Measurements from ENCODE around the gene MB.
A peak's percentile ranks its signal among the peaks of the same experiment; 100 is the strongest.

MB gene

GRCh38 chr22:35601743-35602615, 15.2 kb downstream of the MB start:
- TF ChIP-seq ZBTB10 (tag by site-specific recombination; IDR thresholded peaks at IDR 0.05): no peak
- peak; percentile 71 for TF ChIP-seq GLIS1 (tag by site-specific recombination; IDR thresholded peaks at IDR 0.05)
- TF ChIP-seq ZSCAN4 (tag by site-specific recombination; IDR thresholded peaks at IDR 0.05): peak; percentile 96
- no peak for TF ChIP-seq TRIM28 (IDR thresholded peaks at IDR 0.05; ENCODE audit: borderline replicate concordance, low read length)
- TF ChIP-seq, protein P1, sequence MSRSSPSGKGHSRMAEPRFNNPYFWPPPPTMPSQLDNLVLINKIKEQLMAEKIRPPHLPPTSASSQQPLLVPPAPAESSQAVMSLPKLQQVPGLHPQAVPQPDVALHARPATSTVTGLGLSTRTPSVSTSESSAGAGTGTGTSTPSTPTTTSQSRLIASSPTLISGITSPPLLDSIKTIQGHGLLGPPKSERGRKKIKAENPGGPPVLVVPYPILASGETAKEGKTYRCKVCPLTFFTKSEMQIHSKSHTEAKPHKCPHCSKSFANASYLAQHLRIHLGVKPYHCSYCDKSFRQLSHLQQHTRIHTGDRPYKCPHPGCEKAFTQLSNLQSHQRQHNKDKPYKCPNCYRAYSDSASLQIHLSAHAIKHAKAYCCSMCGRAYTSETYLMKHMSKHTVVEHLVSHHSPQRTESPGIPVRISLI (tag by site-specific recombination; IDR thresholded peaks at IDR 0.05): no peak
- Histone ChIP-seq H3K9me3 (ENCODE audit: control insufficient read depth, insufficient read depth, low read depth, low read length) (no peaks in the 10 kb centered on the region), H3K27ac (ENCODE audit: extremely low read depth, low read depth, low read length) (no peak overlapping the region), H3K4me3 (ENCODE audit: low read depth, low read length) (no peak overlapping the region), H3K4me1 (ENCODE audit: control insufficient read depth, insufficient read depth, low read length) (no peaks in the 10 kb centered on the region), H3K36me3 (ENCODE audit: control insufficient read depth in 2 of 2, insufficient read depth in 1 of 2, low read length in 2 of 2) (no peaks in the 10 kb centered on the region)
- POLR2A ChIA-PET: no interaction called here
- CTCF ChIA-PET: interaction anchor here (0.7 to 1.5 kb wide), 2 partner anchors 10 to 451 kb away, joined by 3 read pairs; no protein-coding TSS in a partner anchor

- Histone ChIP-seq H3K36me3 (ENCODE audit: control insufficient read depth in 2 of 2, insufficient read depth in 1 of 2, low read length in 2 of 2) (no peaks in the 10 kb centered on the region), H3K4me1 (ENCODE audit: control insufficient read depth, insufficient read depth, low read length) (no peaks in the 10 kb centered on the region), H3K9me3 (ENCODE audit: control insufficient read depth, insufficient read depth, low read depth, low read length) (no peaks in the 10 kb centered on the region), H3K4me3 (ENCODE audit: low read depth, low read length) (no peak overlapping the region), H3K27ac (ENCODE audit: extremely low read depth, low read depth, low read length) (no peak overlapping the region)
- POLR2A ChIA-PET: no interaction called here
- CTCF ChIA-PET: no interaction called here
- TF ChIP-seq, protein P2, sequence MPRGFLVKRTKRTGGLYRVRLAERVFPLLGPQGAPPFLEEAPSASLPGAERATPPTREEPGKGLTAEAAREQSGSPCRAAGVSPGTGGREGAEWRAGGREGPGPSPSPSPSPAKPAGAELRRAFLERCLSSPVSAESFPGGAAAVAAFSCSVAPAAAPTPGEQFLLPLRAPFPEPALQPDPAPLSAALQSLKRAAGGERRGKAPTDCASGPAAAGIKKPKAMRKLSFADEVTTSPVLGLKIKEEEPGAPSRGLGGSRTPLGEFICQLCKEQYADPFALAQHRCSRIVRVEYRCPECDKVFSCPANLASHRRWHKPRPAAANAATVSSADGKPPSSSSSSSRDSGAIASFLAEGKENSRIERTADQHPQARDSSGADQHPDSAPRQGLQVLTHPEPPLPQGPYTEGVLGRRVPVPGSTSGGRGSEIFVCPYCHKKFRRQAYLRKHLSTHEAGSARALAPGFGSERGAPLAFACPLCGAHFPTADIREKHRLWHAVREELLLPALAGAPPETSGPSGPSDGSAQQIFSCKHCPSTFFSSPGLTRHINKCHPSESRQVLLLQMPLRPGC (tag by site-specific recombination; IDR thresholded peaks at IDR 0.05): no peak
- 0 out of 2 replicates have a peak, but pooled peaks have one; percentile 28 for TF ChIP-seq ZNF266 (tag by site-specific recombination; IDR thresholded peaks at IDR 0.05; ENCODE audit: low read depth)
- TF ChIP-seq ZNF311 (tag by site-specific recombination; IDR thresholded peaks at IDR 0.05; ENCODE audit: borderline replicate concordance): 0 out of 2 replicates have a peak, but pooled peaks have one; percentile 16
- no peak for TF ChIP-seq ZBTB6 (tag by site-specific recombination; IDR thresholded peaks at IDR 0.05)
- 0 out of 2 replicates have a peak, but pooled peaks have one; percentile 31 for TF ChIP-seq HOXD13 (CRISPR knock-in tag; IDR thresholded peaks at IDR 0.05; ENCODE audit: borderline replicate concordance)
- no peak for TF ChIP-seq ZNF692 (tag by site-specific recombination; IDR thresholded peaks at IDR 0.05)
- peak; percentile 90 for TF ChIP-seq ZSCAN4 (tag by site-specific recombination; IDR thresholded peaks at IDR 0.05)
- no peak for TF ChIP-seq PRDM10 (tag by site-specific recombination; IDR thresholded peaks at IDR 0.05)
- no peak for TF ChIP-seq ZNF112 (tag by site-specific recombination; IDR thresholded peaks at IDR 0.05)
- 0 out of 2 replicates have a peak, but pooled peaks have one; percentile 77 for TF ChIP-seq SALL2 (tag by site-specific recombination; IDR thresholded peaks at IDR 0.05; ENCODE audit: borderline replicate concordance)
- TF ChIP-seq ZNF785 (tag by site-specific recombination; IDR thresholded peaks at IDR 0.05): peak; percentile 58; the same call in 1 of the 2 replicates
- TF ChIP-seq SP3 (tag by site-specific recombination; IDR thresholded peaks at IDR 0.05): no peak
Measured at GRCh38 chr22:35601013-35601580, 16.0 kb downstream of the MB start.

All from HEK293 (cell line).